Lung (tissue), 12 donors: ENCODE data around the gene SULT4A1. TPM values are rescaled to one million over a fixed set of nuclear protein-coding genes. Genes with fewer than 3 reads are reported as not detected.

Experiments
- ATAC-seq: fragments of 200-7000 bp; cut with Tn5 transposase; one replicate; pipeline ENCODE4 v1.9.1; 2020; ENCODE audit warnings: moderate number of reproducible peaks; ENCODE audit not compliant: insufficient read depth, low FRiP score
- DNase-seq, 3 donors: peaks; one replicate each; pipeline ENCODE4 v3.0.0-alpha.2; 2013 to 2017
- H3K27ac ChIP-seq, 2 donors: one replicate each; pipeline ENCODE4 v1.5.1; 2013; ENCODE audit warnings: mild to moderate bottlenecking in 2 of 2, moderate library complexity in 2 of 2, control low read depth in 1 of 2, inconsistent platforms in 1 of 2, low read depth in 1 of 2, low read length in 1 of 2
- H3K27me3 ChIP-seq, 3 donors: one replicate each; pipeline ENCODE4 v1.5.1; 2013; ENCODE audit warnings: low read length in 2 of 3; ENCODE audit not compliant: control insufficient read depth in 3 of 3, insufficient read depth in 3 of 3
- H3K36me3 ChIP-seq, 4 donors: one replicate each; pipeline ENCODE4 v1.5.1; 2013; ENCODE audit warnings: low read length in 4 of 4, mild to moderate bottlenecking in 1 of 4, moderate library complexity in 1 of 4; ENCODE audit not compliant: control insufficient read depth in 4 of 4, insufficient read depth in 4 of 4
- H3K4me1 ChIP-seq, 5 donors: one replicate each; pipeline ENCODE4 v1.5.1; 2013; ENCODE audit warnings: low read length in 5 of 5, mild to moderate bottlenecking in 2 of 5, moderate library complexity in 1 of 5; ENCODE audit not compliant: control insufficient read depth in 5 of 5, insufficient read depth in 5 of 5
- H3K4me3 ChIP-seq: one replicate; pipeline ENCODE4 v1.5.1; 2013; ENCODE audit warnings: mild to moderate bottlenecking, control low read depth, moderate library complexity
- H3K9ac ChIP-seq, 2 donors: one replicate each; pipeline ENCODE4 v1.5.1; 2013; ENCODE audit warnings: low read length in 2 of 2, control low read depth in 1 of 2; ENCODE audit not compliant: insufficient read depth in 1 of 2
- H3K9me3 ChIP-seq, 4 donors: one replicate each; pipeline ENCODE4 v1.5.1; 2013; ENCODE audit warnings: low read length in 3 of 4, mild to moderate bottlenecking in 1 of 4, moderate library complexity in 1 of 4; ENCODE audit not compliant: control insufficient read depth in 4 of 4, insufficient read depth in 3 of 4
- WGBS, 2 donors: extraction: QIAGEN DNeasy Blood & Tissue Kit; methylation state at CpG; one replicate each; pipeline ENCODE4 v1.1.7; 2013; 5-methylcytosine and 5-hydroxymethylcytosine counted together
- polyA plus RNA-seq, 2 donors: library from polyadenylated mRNA; stranded (reverse); fragments of 200-250 nt; gene quantifications; one replicate each; pipeline ENCODE4 v1.2.1, GENCODE V29; 2013
- total RNA-seq, 2 donors: library from RNA; depleted of rRNA in 1 of 2; stranded (reverse); fragments of >200 nt in 1 of 2; gene quantifications; one replicate each; pipeline ENCODE4 v1.2.1, GENCODE V29; 2014 to 2021
- TF ChIP-seq, protein P1 (sequence below): IDR thresholded peaks from 2 replicates; pipeline ENCODE4 v1.5.1; 2012; ENCODE audit warnings: mild to moderate bottlenecking; ENCODE audit errors: control extremely low read depth, extremely low read depth
- donor health status: control.
- donor health status: control.
- donor health status: Bipolar disorder and iron deficiency.
- donor health status: healthy.
- donor health status: DM: yes; HTN: yes; CAD: no.

The SULT4A1 gene
- total and polyA plus RNA-seq, 4 donors = 0.06 to 0.31 (median 0.26) TPM; not detected in 1

DNA sequence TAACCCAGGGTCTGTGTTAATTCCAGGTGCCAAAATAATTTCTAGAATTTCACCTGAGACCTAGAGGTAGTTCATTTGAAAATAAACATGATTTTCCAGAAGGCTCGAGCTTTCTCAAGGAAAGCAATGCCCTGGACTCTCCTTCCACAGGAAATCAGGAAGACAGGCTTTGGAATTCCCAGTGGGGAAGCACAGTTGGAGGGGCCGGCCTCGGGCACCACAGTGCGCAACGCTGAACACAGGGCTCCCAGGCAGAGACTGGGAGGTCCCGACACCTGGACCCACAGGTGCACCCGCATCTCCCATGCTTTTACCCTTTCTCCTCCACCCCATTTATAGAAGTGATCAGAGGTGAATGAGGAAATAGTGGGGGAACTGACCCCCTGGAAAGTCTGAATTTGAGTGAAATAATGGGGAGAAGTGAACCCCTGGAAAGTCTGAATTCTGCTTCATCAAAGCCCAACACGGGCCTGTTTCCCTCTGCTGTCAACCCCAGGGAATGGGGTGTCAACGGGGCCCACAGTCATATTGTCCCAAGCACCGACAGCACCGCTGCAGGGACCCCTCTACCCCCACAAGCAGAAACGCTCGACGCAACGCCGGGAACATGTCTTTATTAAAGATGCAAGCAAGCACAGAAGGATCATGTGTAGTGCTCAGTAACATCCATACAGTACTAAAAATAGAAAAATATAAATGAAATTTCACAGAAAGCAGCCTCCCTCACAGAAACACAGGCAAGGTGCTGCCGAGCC, 38.2 kb downstream of the SULT4A1 start:
- Histone ChIP-seq H3K4me1 (peaks cover 0 to 29% (median 0%) of the 10 kb centered on the region in 5 donors), H3K27ac (no peak overlapping the region), H3K4me3 (no peak overlapping the region), H3K9me3 (peaks cover 0 to 3% (median 0%) of the 10 kb centered on the region in 4 donors), H3K9ac (no peak overlapping the region), H3K27me3 (no peaks in the 10 kb centered on the region), H3K36me3 (no peaks in the 10 kb centered on the region)
- WGBS, 2 donors = 78 to 82% methylated on average over 17 of the region's 17 CpGs
- DNase-seq = no peak
- TF ChIP-seq, protein P1, sequence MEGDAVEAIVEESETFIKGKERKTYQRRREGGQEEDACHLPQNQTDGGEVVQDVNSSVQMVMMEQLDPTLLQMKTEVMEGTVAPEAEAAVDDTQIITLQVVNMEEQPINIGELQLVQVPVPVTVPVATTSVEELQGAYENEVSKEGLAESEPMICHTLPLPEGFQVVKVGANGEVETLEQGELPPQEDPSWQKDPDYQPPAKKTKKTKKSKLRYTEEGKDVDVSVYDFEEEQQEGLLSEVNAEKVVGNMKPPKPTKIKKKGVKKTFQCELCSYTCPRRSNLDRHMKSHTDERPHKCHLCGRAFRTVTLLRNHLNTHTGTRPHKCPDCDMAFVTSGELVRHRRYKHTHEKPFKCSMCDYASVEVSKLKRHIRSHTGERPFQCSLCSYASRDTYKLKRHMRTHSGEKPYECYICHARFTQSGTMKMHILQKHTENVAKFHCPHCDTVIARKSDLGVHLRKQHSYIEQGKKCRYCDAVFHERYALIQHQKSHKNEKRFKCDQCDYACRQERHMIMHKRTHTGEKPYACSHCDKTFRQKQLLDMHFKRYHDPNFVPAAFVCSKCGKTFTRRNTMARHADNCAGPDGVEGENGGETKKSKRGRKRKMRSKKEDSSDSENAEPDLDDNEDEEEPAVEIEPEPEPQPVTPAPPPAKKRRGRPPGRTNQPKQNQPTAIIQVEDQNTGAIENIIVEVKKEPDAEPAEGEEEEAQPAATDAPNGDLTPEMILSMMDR = no peak
- no peak for ATAC-seq

DNA sequence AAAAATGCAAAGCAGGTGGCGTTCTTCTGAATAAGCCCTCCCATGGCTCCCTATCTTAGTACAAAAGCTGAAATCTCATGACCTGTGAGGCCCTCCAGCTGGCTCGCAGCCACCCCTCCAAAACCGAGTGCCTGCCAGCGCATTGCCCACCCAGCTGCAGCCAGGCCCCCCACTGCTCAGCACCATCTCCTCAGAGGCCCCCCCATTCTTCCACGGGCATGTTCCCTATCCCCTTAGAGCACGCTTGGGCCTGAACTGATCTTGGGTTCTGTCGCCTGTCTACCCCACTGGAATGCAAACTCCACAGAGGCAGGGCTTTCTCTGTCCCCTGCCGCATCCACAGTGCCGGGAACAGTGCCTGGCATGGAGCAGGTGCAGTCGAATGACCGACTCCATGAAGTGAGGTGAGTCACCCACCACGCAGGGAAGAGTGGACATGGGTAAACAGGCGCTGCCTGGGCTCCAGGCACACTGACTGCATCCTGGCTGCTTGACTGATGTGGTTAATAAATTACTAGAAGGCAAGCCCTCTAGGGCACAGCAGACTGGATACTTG, 38.9 kb downstream of the SULT4A1 start:
- peak overlapping the region in 1 of 2 donors; percentile 11 for H3K27ac ChIP-seq
- H3K36me3 ChIP-seq = no peaks in the 10 kb centered on the region
- H3K9ac ChIP-seq = no peak overlapping the region
- ATAC-seq (peak; percentile 51), DNase-seq (peak; percentile 19 to 58 (median 58))
- WGBS, 2 donors = 60 to 80% methylated on average over 13 of the region's 13 CpGs
- H3K27me3 ChIP-seq = no peaks in the 10 kb centered on the region
- peaks cover 0 to 3% (median 0%) of the 10 kb centered on the region in 4 donors for H3K9me3 ChIP-seq
- TF ChIP-seq, protein P1 = no peak
- no peak overlapping the region for H3K4me3 ChIP-seq
- peaks cover 0 to 24% (median 0%) of the 10 kb centered on the region in 5 donors for H3K4me1 ChIP-seq

DNA sequence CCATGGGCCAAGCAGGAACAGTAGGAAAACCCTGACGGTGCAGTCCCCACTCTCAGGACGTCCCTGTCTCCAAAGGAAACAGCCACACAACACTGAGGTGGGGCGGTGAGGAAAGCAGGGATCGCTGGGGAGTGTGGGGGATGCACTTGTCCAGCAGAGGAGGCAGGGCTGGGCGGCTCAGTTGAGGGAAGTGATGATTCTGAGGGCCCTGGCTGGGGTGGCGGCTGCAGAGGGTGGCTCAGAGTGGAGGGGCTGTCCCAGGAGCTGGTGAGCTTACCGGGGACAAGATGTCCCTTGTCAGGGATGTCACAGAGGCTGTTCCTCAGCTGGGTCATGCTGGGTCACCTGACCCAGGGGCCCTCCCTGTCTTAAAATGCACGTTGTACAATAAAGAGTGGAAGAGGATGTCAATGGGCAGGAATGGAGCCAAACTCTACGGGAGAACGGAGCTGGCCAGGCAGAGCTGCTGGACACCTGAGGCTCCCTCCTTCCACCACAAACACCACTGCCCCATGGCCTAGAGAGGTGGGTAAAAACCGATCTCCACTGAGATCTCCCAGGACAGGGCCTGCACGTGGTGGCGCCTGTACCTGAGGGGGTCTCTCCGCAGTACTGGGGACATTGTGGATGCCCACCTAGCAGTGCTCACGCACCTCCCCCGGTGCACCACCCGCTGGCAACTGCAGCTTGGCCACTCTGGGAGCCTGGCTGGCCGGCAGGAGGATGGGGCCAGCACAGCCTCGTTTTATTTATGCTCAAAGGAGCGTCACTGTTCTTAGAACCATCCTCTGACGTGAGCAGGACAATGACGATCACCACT, 40.5 kb downstream of the SULT4A1 start:
- no peak overlapping the region for H3K27ac ChIP-seq
- DNase-seq (no peak), ATAC-seq (no peak)
- H3K4me1 ChIP-seq = peaks cover 0 to 23% (median 0%) of the 10 kb centered on the region in 5 donors
- H3K9ac ChIP-seq = no peak overlapping the region
- TF ChIP-seq, protein P1 = no peak
- H3K36me3 ChIP-seq = no peaks in the 10 kb centered on the region
- H3K4me3 ChIP-seq = no peak overlapping the region
- WGBS, 2 donors = 70 to 73% methylated on average over 22 of the region's 22 CpGs
- H3K9me3 ChIP-seq = peaks cover 0 to 3% (median 0%) of the 10 kb centered on the region in 4 donors
- no peaks in the 10 kb centered on the region for H3K27me3 ChIP-seq
